K562 (cell line): ENCODE results near the gene ENG. TPM values are rescaled to one million over a fixed set of nuclear protein-coding genes. Genes with fewer than 3 reads are reported as not detected.

Experiments
- polyA plus RNA-seq, 8 experiments: library from polyadenylated mRNA; depleted of rRNA in 4 of 8; stranded (reverse) in 5 of 8; unstranded in 3 of 8; fragments of >200 nt; fragmentation: Nextera tagmentation in 2 of 8; fragmentation: Illumina TruSeq in 1 of 8; extraction: Ambion mirVana in 2 of 8; extraction: Trizol in 1 of 8; gene quantifications; 2 replicates each; pipeline versions ENCODE4 v1.2.1 to v1.2.3, GENCODE V29; 2011 to 2014; ENCODE audit warnings: inconsistent platforms in 1 of 8, missing spikeins in 1 of 8
- total RNA-seq, 7 experiments: library from RNA; depleted of rRNA in 6 of 7; stranded (reverse); fragments of >200 nt in 6 of 7; fragmentation: Illumina TruSeq in 2 of 7; extraction: Trizol in 2 of 7; gene quantifications; 2 replicates each; pipeline versions ENCODE4 v1.2.1 to v1.2.3, GENCODE V29; 2011 to 2021; ENCODE audit warnings: low replicate concordance in 1 of 7
- TF ChIP-seq, protein P1 (sequence below), 2 experiments: fragments of 450-650 bp; IDR thresholded peaks; 2 replicates each; pipeline ENCODE4 v1.6.1; 2016; ENCODE audit warnings: mild to moderate bottlenecking in 2 of 2, borderline replicate concordance in 1 of 2, low read depth in 1 of 2, moderate library complexity in 1 of 2

ENG gene
- total and polyA plus RNA-seq, 9 of the 15 experiments (the other 6 are each of a cell fraction or from before 2014, with no cell fraction given) = 0.04 to 0.40 (median 0.14) TPM; not detected in 1

DNA sequence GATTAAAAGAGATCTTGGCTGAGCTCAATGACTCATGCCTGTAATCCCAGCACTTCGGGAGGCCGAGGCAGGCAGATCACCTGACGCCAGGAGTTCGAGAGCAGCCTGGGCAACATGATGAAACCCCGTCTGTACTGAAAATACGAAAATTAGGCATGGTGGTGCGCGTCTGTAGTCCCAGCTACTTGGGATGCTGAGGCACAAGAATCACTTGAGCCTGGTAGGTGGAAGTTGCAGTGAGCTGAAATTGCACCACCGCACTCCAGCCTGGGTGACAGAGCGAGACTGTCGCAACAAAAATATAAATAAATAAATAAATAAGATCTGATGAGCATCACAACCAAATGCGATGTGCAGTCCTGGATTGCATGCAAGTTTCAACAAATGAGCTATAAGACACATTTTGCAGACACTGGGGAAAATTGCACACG, 8.7 kb upstream of the ENG start (continued):
- TF ChIP-seq, protein P1, sequence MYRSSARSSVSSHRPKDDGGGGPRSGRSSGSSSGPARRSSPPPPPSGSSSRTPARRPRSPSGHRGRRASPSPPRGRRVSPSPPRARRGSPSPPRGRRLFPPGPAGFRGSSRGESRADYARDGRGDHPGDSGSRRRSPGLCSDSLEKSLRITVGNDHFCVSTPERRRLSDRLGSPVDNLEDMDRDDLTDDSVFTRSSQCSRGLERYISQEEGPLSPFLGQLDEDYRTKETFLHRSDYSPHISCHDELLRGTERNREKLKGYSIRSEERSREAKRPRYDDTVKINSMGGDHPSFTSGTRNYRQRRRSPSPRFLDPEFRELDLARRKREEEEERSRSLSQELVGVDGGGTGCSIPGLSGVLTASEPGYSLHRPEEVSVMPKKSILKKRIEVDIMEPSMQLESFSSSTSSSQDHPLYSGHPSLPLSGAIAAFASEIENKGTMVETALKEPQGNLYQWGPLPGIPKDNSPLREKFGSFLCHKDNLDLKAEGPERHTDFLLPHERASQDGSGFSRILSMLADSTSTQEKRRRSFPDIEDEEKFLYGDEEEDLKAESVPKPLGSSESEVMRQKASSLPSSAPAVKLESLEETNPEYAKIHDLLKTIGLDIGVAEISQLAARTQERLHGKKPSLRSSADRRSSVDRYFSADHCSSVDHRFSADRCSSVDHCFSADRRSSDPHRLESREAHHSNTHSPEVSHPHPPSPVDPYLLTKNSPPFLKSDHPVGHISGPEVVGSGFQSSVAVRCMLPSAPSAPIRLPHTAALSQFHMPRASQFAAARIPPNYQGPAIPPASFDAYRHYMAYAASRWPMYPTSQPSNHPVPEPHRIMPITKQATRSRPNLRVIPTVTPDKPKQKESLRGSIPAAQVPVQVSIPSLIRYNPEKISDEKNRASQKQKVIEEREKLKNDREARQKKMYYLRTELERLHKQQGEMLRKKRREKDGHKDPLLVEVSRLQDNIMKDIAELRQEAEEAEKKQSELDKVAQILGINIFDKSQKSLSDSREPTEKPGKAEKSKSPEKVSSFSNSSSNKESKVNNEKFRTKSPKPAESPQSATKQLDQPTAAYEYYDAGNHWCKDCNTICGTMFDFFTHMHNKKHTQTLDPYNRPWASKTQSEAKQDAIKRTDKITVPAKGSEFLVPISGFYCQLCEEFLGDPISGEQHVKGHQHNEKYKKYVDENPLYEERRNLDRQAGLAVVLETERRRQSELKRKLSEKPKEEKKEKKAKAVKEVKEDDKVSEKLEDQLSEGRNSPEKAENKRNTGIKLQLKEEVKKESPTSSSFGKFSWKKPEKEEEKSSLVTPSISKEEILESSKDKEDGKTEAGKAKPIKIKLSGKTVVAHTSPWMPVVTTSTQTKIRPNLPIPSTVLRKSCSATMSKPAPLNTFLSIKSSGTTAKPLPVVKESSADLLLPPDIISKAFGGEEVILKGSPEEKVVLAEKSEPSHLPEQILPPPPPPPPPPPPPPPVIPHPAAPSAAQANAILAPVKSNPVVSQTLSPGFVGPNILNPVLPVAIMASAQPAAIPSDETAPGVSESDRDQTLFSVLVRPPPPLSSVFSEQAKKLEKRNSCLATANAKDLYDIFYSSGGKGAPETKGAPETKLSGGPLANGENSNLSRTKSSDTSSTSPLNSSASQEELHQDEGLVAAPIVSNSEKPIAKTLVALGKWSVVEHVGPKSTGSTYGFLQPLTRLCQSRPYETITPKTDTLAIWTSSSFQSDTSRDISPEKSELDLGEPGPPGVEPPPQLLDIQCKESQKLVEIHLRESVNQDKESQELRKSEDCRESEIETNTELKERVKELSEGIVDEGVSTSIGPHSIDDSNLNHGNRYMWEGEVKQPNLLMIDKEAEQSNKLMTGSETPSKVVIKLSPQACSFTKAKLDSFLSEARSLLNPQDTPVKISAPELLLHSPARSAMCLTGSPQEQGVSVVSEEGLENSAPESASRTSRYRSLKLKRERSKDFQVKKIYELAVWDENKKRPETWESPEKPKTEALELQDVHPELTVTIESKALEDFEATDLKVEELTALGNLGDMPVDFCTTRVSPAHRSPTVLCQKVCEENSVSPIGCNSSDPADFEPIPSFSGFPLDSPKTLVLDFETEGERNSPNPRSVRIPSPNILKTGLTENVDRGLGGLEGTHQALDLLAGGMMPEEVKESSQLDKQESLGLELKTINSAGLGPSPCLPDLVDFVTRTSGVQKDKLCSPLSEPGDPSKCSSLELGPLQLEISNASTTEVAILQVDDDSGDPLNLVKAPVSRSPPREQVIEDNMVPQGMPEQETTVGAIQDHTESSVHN (IDR thresholded peaks at IDR 0.05; ENCODE audit: borderline replicate concordance in 1 of 2, low read depth in 1 of 2) = no peak; a peak in 1 of 4 replicates
